ENCODE measurements around the gene ADPRHL1.

The ADPRHL1 gene

DNA sequence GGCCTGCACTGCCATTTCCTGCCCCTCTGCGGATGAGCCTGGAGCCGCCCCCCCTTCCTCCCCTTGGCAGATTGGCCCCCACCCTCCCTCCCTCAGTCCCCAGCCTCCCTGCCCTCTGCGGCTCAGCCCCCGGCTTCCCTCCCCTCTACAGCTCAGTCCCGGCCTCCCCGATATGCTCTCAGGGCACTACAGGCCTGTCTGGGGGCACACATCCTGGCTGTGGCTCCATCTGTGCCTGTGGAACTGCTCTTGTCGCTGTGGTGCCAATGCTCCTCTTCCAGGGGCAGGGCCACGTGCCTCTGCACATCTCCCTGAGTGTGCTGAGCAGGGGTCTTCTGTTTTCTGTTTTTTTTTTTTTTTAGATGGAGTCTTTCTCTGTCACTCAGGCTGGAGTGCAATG, 39.0 kb downstream of the ADPRHL1 start:
- H2AFZ ChIP-seq (ENCODE audit: low read depth, low read length): no peak overlapping the region
- H3K4me2 ChIP-seq (ENCODE audit: low read length): no peak overlapping the region
- H3K9ac ChIP-seq (ENCODE audit: low read length): no peak overlapping the region
- H3K36me3 ChIP-seq (replicated peaks; ENCODE audit: low read depth, low read length): no peaks in the 10 kb centered on the region
- H4K20me1 ChIP-seq (ENCODE audit: insufficient read depth, low read length): no peaks in the 10 kb centered on the region
- H3K4me1 ChIP-seq (ENCODE audit: low read length): no peaks in the 10 kb centered on the region
- H3K27me3 ChIP-seq (ENCODE audit: low read depth, low read length): peaks cover 20% of the 10 kb centered on the region
- no peak overlapping the region for H3K27ac ChIP-seq (ENCODE audit: low read length)
- H3K9me3 ChIP-seq (ENCODE audit: insufficient read depth, low read length): no peaks in the 10 kb centered on the region
- no peak overlapping the region for H3K4me3 ChIP-seq (ENCODE audit: low read length)
- TF ChIP-seq CTCF (IDR thresholded peaks at IDR 0.05; ENCODE audit: low read depth, low read length) (no peak), EZH2phosphoT487 (IDR thresholded peaks at IDR 0.05; ENCODE audit: low read depth) (no peak)
- H3K79me2 ChIP-seq (ENCODE audit: low read length): no peaks in the 10 kb centered on the region

GRCh38 chr13:113413898-113414282, 39.4 kb downstream of the ADPRHL1 start:
- H3K27ac ChIP-seq (ENCODE audit: low read length): no peak overlapping the region
- no peak overlapping the region for H3K4me3 ChIP-seq (ENCODE audit: low read length)
- no peaks in the 10 kb centered on the region for H3K36me3 ChIP-seq (replicated peaks; ENCODE audit: low read depth, low read length)
- H3K79me2 ChIP-seq (ENCODE audit: low read length): no peaks in the 10 kb centered on the region
- no peak overlapping the region for H3K4me2 ChIP-seq (ENCODE audit: low read length)
- no peak overlapping the region for H3K9ac ChIP-seq (ENCODE audit: low read length)
- H3K9me3 ChIP-seq (ENCODE audit: insufficient read depth, low read length): no peaks in the 10 kb centered on the region
- no peaks in the 10 kb centered on the region for H3K4me1 ChIP-seq (ENCODE audit: low read length)
- no peak for TF ChIP-seq EZH2phosphoT487 (IDR thresholded peaks at IDR 0.05; ENCODE audit: low read depth)
- no peak for TF ChIP-seq CTCF (IDR thresholded peaks at IDR 0.05; ENCODE audit: low read depth, low read length)
- H3K27me3 ChIP-seq (ENCODE audit: low read depth, low read length): peaks cover 20% of the 10 kb centered on the region
- H2AFZ ChIP-seq (ENCODE audit: low read depth, low read length): no peak overlapping the region
- H4K20me1 ChIP-seq (ENCODE audit: insufficient read depth, low read length): no peaks in the 10 kb centered on the region

DNA sequence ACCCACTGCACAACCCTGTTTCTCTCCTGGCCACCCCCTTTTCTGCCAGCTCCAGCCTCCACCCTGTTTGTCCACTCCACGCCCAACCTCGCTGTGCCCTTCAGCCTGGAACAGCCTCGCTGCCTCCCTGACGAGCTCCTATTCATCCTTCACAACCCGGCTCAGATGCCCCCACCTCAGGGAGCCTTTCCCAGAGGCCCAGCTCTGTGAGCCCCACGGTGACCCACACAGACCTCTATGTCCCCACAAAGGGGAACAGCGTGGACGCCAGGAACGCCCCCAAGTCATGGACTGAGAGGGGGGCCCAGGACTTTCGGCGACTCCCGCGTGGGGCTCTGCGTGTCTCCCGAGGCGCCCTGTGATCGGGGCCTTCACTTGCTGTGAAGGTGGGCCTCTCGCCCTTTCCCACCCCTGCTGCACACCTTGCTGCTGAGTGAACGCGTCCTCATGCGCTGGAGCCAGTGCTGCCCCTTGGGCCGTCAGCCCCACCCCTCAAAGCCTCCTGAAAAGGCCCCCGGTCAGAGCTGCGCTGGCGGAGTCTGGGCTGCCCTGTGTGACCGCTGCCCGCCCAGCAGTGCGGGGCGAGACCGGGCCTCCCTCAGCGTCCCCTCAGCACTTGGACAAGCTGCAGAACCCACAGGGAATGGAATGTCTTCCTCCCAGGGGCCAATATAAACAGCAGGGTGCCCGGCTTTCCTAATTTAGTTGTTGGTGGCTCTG, 40.0 kb downstream of the ADPRHL1 start:
- no peaks in the 10 kb centered on the region for H3K79me2 ChIP-seq (ENCODE audit: low read length)
- H3K4me1 ChIP-seq (ENCODE audit: low read length): no peaks in the 10 kb centered on the region
- peaks cover 21% of the 10 kb centered on the region for H3K27me3 ChIP-seq (ENCODE audit: low read depth, low read length)
- H3K9ac ChIP-seq (ENCODE audit: low read length): no peak overlapping the region
- no peak overlapping the region for H3K4me3 ChIP-seq (ENCODE audit: low read length)
- no peak overlapping the region for H2AFZ ChIP-seq (ENCODE audit: low read depth, low read length)
- no peak overlapping the region for H3K27ac ChIP-seq (ENCODE audit: low read length)
- no peaks in the 10 kb centered on the region for H3K36me3 ChIP-seq (replicated peaks; ENCODE audit: low read depth, low read length)
- no peaks in the 10 kb centered on the region for H3K9me3 ChIP-seq (ENCODE audit: insufficient read depth, low read length)
- H3K4me2 ChIP-seq (ENCODE audit: low read length): no peak overlapping the region
- no peak for TF ChIP-seq CTCF (IDR thresholded peaks at IDR 0.05; ENCODE audit: low read depth, low read length)
- no peak for TF ChIP-seq EZH2phosphoT487 (IDR thresholded peaks at IDR 0.05; ENCODE audit: low read depth)
- H4K20me1 ChIP-seq (ENCODE audit: insufficient read depth, low read length): no peaks in the 10 kb centered on the region

GRCh38 chr13:113412440-113412839, 40.8 kb downstream of the ADPRHL1 start:
- Histone ChIP-seq H3K27me3 (ENCODE audit: low read depth, low read length) (peaks cover 16% of the 10 kb centered on the region), H3K27ac (ENCODE audit: low read length) (no peak overlapping the region), H3K36me3 (replicated peaks; ENCODE audit: low read depth, low read length) (no peaks in the 10 kb centered on the region), H3K4me3 (ENCODE audit: low read length) (no peak overlapping the region), H3K9me3 (ENCODE audit: insufficient read depth, low read length) (no peaks in the 10 kb centered on the region), H3K9ac (ENCODE audit: low read length) (no peak overlapping the region), H2AFZ (ENCODE audit: low read depth, low read length) (no peak overlapping the region), H3K4me2 (ENCODE audit: low read length) (no peak overlapping the region), H3K79me2 (ENCODE audit: low read length) (no peaks in the 10 kb centered on the region), H4K20me1 (ENCODE audit: insufficient read depth, low read length) (no peaks in the 10 kb centered on the region), H3K4me1 (ENCODE audit: low read length) (no peaks in the 10 kb centered on the region)
- TF ChIP-seq EZH2phosphoT487 (IDR thresholded peaks at IDR 0.05; ENCODE audit: low read depth) (no peak), CTCF (IDR thresholded peaks at IDR 0.05; ENCODE audit: low read depth, low read length) (no peak)
